GM21360 (cell line): ENCODE measurements around the gene POU4F2.

Experiments used
- ATAC-seq: cut with Tn5 transposase; IDR thresholded peaks from one replicate; pipeline ENCODE4 v1.9.1; 2021; ENCODE audit warnings: mild to moderate bottlenecking, moderate library complexity; ENCODE audit not compliant: unreplicated experiment

The POU4F2 gene

DNA sequence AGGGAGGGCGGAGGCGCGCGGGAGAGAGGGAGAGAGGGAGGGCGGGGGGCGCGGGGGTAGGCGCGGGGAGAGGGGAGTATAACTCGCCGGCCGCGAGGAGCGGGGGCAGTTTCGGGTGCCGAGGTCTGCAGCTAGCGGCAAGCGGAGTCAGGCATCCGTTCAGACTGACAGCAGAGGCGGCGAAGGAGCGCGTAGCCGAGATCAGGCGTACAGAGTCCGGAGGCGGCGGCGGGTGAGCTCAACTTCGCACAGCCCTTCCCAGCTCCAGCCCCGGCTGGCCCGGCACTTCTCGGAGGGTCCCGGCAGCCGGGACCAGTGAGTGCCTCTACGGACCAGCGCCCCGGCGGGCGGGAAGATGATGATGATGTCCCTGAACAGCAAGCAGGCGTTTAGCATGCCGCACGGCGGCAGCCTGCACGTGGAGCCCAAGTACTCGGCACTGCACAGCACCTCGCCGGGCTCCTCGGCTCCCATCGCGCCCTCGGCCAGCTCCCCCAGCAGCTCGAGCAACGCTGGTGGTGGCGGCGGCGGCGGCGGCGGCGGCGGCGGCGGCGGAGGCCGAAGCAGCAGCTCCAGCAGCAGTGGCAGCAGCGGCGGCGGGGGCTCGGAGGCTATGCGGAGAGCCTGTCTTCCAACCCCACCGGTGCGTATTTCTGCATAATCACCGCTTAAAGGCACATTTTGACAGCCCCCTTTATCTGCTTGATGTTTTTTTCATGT is at the start of gene POU4F2:
TSS of gene POU4F2 (plus strand) at position 108 of the 720 bp plus-strand sequence. CDS start at position 356, 248 bp downstream.
- ATAC-seq: no peak

DNA sequence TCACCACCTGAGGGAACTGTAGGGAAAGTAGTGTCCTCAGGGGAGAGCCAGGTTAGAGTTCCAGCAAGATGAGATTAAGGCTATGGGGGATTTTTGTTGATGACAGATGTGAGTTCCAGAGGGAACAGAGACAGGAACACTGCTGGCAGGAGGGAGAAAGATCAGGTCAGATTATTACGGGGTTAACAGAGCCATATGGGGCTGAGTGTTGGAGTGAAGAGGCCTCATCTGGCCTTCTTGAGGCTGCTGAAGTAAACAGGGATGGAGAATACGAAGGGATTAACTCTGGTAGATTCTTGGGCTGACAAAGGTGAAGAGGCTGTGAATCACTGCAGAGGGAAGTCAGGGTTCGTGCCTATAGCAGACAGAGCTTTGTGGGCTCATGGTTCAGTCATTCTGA is 47.9 kb upstream of the POU4F2 start:
- no peak for ATAC-seq

DNA sequence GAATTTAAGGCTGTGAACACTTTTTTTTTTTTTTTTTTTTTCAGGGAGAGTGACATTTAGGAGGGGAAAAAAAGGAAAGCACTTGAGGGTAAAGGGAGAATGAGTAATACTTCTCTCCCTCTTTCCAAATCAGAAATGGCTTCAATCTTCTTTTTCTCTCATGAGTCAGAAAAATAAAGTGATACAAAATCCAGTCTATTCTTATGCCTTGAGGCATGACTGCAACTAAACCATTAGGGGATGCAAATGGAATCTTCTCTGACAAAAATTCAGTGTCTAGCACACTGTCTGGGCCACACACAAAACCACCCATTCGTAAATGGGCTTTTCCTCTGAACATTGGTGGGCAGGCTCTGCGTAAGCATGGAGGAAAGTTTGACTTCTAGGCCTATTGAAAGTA is 46.7 kb upstream of the POU4F2 start:
- no peak for ATAC-seq

DNA sequence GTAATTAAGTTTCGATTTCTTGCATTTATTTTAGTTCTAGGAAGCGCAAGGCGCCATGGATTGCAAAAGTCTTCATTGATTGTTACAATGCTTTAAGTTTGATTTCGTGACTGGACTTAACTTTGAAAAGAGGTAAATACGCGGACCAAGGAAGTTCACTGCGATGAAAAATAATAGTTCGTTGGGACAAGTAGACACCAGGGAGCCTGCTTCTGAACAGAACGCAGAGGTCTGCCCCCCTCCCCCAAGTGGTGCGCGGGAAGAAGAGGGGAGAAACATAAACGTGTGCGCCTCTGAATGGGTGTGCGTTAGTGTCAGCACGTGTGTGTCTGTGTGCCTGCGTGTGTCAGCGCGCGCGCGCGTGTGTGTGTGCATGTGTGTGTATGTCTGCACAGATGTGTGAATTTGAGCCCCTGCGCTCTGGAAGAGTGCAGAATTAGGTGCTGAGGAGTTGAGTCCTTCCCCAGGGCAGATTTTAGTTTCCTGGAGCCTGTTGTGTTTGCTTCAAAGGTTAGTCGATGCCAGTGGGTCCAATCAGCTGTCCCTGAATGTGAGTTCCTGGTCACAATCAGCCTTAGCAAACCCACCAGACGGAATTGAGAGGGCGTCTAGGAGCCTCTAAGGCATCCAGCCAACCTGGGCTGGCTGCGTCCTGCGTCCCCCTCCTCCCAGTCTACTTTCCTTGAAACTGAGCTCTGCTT is 5.8 kb upstream of the POU4F2 start:
- no peak for ATAC-seq

GRCh38 chr4:146633471-146633800 is 5.3 kb upstream of the POU4F2 start:
- no peak for ATAC-seq

- no peak for ATAC-seq
Measured at GRCh38 chr4:146634825-146635224, 3.9 kb upstream of the POU4F2 start.

GRCh38 chr4:146637621-146638332 is 916 bp upstream of the POU4F2 start:
- ATAC-seq: no peak

DNA sequence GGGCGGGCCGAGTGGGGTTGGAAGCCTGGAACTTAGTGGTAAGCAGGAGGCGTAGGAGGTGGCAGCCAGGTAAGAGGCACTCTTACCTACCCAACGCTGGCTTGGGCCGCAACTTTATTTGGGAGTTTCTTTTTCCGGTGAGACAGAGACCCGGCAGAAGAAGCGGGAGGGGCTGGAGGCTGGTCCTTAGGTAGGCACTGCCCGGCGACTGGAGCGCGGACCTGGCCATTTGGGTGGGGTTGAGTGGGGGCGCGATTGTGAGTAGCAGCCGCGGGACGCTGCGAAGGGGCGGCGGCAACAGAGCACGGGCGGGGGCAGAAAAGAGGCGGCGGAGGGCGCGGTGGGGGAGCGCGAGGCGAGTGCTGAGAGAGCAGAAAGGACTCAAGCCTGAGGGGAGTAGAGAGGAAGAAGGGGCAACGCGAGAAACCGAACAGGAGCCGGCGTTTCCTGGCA is 334 bp upstream of the POU4F2 start:
- no peak for ATAC-seq

DNA sequence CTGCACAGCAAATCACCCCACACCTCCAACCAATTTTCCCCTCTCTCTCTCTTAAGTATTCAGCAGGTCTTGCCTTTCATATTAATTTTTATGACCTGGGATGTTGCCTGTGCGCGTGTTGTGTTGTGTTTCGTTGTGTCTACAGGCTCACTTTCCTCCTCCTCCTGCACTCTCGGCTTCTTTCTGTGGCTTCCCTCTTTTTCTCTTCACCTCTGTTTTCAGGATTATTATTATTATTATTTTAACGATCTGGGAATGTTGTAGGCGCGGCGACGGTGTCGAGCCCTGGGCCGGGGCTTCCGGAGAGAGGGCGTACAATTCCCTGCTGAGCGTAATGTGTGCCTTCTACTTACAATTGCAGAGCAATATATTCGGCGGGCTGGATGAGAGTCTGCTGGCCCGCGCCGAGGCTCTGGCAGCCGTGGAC is 826 bp downstream of the POU4F2 start:
- no peak for ATAC-seq

DNA sequence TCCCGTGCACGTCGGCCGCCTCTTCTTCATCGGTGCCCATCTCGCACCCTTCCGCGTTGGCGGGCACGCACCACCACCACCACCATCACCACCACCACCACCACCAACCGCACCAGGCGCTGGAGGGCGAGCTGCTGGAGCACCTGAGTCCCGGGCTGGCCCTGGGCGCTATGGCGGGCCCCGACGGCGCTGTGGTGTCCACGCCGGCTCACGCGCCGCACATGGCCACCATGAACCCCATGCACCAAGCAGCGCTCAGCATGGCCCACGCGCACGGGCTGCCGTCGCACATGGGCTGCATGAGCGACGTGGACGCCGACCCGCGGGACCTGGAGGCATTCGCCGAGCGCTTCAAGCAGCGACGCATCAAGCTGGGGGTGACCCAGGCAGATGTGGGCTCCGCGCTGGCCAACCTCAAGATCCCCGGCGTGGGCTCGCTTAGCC is 1.4 kb downstream of the POU4F2 start:
- ATAC-seq: no peak

GRCh38 chr4:146640465-146641061 is 1.9 kb downstream of the POU4F2 start:
- no peak for ATAC-seq

- ATAC-seq: no peak
Measured at GRCh38 chr4:146641762-146642161, 3.1 kb downstream of the POU4F2 start.

DNA sequence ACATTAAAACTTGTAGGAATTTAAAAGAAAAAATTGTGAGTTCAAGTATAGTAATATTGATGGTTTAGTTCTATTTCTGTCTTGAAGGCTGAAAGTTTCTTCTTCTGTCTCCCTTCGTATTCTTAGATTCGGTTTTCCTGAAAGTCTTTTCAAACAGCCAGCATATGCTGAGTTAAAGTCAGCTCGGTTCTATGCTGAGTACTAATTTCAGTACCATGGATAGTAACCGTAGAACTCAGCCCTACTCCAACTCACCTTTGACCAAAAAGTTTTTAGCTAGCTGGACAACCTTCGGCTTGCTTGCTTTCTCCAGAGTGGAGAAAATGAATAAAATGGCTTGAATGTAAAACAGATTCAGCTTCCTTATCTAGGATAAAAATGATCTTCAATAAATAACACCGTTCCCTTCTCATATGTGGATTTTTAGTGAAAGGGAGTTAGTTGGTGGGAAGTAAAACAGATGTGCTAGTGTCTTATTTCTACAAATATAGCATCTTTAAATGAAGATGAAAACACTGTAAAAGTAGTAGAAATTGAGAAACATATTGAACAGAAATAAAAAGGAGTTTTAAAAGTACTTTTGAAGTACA is 5.2 kb downstream of the POU4F2 start:
- no peak for ATAC-seq

GRCh38 chr4:146645921-146646320 is 7.2 kb downstream of the POU4F2 start:
- ATAC-seq: no peak

DNA sequence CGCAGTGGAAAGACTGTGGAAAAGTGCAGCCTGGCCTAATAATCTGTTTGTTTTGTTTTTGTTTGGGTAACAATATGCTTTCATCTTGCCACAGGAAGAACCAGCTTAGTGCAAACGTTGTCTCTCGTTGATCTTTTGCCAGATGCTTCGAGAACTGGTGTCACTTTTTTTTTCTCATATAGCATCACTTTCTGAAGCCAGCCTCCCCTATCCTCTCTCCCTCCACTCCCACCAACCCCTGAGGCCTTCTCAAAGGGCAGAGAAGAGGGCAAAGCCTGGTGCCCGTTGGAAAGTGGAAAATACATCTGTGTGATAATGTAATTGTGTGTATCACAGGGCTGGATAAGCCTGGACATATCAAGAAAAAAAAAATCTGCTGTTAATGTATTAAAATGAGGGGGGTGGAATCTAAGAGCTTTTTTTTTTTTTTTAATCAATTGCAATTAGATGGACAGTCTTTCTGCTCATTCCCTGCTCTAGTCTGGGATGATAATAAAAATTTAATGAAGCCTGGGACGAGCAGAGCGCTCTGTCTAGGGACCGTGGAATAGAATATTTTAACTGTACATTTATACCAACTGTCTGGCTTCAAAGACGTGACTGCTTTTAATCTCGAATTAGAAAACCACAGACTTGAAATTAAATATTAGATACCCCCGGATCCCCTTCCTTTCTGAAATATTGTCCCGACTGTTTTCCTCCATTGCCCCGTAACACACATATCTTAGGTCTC is 8.1 kb downstream of the POU4F2 start:
- no peak for ATAC-seq

GRCh38 chr4:146647615-146648460 is 9.1 kb downstream of the POU4F2 start:
- ATAC-seq: no peak

DNA sequence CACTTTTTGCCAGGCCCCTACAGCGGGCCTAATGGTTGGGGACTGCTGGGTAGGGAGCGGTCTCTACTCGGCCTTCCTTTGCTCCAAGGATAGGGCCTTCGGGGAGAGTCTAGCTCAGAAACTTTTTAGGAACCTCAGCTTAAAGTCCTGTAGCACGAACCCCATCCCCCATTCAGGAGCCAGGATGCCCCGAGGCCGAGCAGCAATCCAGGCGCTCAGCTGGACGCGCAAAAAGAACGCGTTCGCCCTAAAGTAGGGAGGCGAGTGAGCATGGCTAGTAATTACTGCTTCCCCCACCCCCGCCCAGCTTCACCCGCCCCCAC is 9.7 kb downstream of the POU4F2 start:
- ATAC-seq: no peak

DNA sequence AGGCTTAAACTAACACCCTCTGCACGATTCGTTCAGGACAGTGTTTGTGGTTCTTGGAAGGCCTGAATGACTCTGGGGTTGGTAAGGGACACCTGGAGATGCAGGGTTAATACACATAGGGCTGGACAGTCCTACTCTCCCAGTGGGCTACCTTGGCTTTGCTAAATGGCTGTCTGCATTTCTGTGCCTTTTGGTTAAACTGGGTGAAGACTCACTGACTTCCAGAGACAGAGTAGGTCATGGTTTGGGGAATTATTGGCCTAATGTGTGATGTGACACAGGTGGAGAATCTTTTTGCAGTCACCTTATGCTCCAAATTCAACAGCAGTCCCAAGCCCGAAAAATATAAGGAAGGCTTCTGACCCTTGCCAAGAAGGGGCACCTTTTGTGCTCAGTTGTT is 10.5 kb downstream of the POU4F2 start:
- ATAC-seq: no peak

GRCh38 chr4:146650034-146650433 is 11.3 kb downstream of the POU4F2 start:
- no peak for ATAC-seq
